Measurements from ENCODE around the gene KIFBP.

KIFBP gene

DNA sequence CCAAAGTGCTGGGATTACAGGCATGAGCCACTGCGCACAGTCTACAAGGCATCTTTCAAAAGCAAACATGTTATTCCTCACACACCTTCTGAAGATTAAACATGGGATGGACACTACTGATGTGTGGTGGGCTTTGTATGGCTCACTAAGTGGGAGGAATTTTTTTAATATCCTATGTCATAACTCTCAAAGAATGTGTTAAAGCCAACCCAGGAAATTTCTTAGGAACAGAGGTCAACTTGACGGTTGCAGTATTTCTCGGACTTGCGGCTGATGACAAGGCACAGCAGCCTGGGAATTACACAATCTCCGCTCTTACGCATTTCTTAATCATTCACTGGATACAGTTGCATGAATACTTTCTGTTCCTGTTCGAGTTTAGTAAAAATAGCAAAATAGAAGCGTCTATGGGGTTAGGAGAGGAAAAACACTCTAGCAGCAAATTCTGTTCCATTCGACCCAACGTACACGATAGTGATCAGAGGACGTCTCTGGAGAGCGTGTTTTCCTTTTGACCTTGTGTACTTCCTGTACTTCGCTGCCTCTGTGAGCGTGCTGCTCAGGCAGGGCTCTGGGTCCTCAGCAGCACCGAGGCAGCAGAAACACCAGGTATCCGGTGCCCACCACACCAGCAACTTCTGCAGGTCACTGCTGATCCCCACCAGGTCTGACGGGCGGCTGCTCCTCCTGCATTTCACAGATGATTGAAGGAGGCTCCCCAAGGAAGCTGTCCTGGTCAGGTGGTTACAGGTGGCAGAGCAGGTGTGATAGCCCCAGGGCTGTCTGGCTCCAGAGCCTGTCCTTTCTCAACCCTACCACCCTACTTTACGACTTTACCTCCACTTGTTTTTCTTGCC, 72.9 kb downstream of the KIFBP start:
- peak; percentile 92 for DNase-seq (ENCODE audit: low read depth, low spot score)
- H3K4me3 ChIP-seq (ENCODE audit: low read depth, low read length) = peak overlapping the region; percentile 49
- CTCF ChIA-PET = interaction anchor here (5.5 kb wide), 1 partner anchor 32 kb away, joined by 28 read pairs; no protein-coding TSS in a partner anchor
- POLR2A ChIA-PET = no interaction called here
- TF ChIP-seq, protein P1, sequence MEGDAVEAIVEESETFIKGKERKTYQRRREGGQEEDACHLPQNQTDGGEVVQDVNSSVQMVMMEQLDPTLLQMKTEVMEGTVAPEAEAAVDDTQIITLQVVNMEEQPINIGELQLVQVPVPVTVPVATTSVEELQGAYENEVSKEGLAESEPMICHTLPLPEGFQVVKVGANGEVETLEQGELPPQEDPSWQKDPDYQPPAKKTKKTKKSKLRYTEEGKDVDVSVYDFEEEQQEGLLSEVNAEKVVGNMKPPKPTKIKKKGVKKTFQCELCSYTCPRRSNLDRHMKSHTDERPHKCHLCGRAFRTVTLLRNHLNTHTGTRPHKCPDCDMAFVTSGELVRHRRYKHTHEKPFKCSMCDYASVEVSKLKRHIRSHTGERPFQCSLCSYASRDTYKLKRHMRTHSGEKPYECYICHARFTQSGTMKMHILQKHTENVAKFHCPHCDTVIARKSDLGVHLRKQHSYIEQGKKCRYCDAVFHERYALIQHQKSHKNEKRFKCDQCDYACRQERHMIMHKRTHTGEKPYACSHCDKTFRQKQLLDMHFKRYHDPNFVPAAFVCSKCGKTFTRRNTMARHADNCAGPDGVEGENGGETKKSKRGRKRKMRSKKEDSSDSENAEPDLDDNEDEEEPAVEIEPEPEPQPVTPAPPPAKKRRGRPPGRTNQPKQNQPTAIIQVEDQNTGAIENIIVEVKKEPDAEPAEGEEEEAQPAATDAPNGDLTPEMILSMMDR (IDR thresholded peaks at IDR 0.05; ENCODE audit: insufficient read depth, low read length, missing control alignments) = no peak

DNA sequence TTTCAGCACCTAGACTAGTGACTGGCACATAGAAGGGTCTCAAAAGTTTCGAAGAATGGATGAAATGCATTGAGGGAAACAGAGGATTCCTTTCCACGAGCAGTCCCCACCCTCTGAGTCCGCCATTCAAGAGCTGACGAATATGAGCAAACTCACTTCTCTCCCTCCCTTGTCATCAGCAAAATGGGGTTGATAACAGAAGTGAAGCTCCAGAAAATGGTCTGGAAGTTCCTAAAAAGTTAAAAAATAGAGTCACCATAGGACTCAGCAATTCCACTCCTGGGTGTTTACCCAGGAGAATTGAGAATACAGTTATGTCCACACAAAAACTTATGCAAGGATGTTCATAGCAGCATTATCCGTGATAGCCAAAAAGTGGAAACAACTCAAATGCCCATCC, 74.3 kb downstream of the KIFBP start:
- ChIA-PET POLR2A (no interaction called here), CTCF (interaction anchor here (5.5 kb wide), 1 partner anchor 30 kb away, joined by 28 read pairs; no protein-coding TSS in a partner anchor)
- DNase-seq (ENCODE audit: low read depth, low spot score) = no peak
- TF ChIP-seq, protein P1 (IDR thresholded peaks at IDR 0.05; ENCODE audit: insufficient read depth, low read length, missing control alignments) = no peak
- no peak overlapping the region for H3K4me3 ChIP-seq (ENCODE audit: low read depth, low read length)

DNA sequence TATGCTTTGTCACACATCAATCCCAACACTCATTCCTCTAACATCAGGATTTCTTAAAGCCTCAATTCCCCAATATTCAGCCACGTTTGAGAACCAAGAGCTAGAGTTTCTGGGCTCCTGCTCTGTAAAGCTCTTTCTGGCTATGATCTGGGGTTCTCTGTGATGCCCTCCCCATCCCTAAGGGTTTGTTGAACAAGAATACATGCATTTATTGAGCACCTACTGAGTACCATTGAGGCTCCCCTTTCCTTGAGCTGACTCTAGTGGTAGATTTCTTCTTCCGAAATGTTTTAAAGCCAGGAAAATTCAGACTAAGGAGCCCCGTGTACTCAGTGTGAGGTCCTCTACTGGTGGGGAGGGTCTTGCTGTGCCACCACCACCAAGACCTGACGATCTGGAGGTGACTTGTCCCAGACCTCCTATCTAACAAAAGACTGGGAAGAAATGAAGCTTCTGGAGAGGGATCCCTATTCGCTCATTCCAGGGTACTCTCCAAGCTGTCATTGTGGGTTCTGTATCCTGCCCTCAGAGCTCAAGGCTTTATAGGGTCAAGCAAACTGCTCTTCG, 76.2 kb downstream of the KIFBP start:
- CTCF ChIA-PET = interaction anchor here (1.0 to 5.5 kb wide), 5 partner anchors 8 to 82 kb away, joined by 3 to 28 read pairs (median 5); no protein-coding TSS in a partner anchor
- TF ChIP-seq, protein P1 (IDR thresholded peaks at IDR 0.05; ENCODE audit: insufficient read depth, low read length, missing control alignments) = no peak
- POLR2A ChIA-PET = no interaction called here
- no peak overlapping the region for H3K4me3 ChIP-seq (ENCODE audit: low read depth, low read length)
- DNase-seq (ENCODE audit: low read depth, low spot score) = no peak

DNA sequence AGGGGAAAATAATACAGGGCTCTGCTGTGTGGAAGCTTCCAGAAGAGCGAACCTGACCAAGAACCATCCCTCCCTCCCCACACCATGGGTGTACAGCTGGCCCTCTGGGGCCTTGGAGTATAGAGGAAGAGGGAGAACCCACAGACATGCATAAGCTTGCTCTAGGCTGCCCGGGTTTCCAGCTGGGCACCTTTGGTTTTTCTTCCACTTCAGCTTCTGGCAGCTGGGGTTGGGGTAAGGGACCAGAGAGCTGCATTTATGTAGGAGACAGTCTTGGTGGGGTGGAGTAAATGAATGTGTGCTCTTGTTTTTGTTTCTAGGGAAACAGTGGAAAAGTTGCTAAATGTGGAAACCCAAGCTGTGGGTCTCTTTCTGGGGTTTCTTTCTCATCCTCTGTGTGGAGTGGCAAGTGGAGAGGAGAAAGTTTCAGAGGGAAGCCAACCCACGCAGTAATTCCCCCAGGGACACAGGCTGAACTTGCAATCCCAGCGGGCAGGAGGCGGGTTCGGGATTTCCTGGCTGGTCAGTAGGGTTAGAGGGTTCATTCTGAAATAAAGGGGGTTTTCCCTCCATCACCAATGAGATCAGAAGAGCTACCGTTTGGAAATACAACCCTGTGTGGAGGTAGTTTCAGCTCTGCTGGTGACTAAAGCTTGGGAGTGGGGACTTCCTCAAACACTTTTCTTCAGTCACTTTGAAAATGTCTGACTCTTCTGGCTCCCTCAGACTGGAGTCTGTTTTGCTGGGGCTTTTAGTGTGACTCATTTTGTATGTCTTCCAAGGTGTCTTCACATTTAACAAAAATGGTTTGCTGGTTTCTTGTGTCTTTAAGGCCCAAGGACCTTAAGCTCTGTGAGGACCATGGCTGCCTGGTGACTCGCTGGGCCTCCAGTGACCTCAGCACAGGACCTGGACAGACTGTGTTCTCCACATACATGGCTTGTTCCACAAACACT, 77.1 kb downstream of the KIFBP start:
- CTCF ChIA-PET = interaction anchor here (1.0 to 5.5 kb wide), 3 partner anchors 15 to 60 kb away, joined by 3 to 28 read pairs (median 7); no protein-coding TSS in a partner anchor
- DNase-seq (ENCODE audit: low read depth, low spot score) = no peak
- no peak overlapping the region for H3K4me3 ChIP-seq (ENCODE audit: low read depth, low read length)
- TF ChIP-seq, protein P1 (IDR thresholded peaks at IDR 0.05; ENCODE audit: insufficient read depth, low read length, missing control alignments) = no peak
- POLR2A ChIA-PET = interaction anchor here (0.5 kb wide), 1 partner anchor 47 kb away, joined by 3 read pairs; no protein-coding TSS in a partner anchor

All from AG04449 (cell line).